IMR-90 (cell line): ENCODE results near the gene FAM193A. TPM values are rescaled to one million over a fixed set of nuclear protein-coding genes. Genes with fewer than 3 reads are reported as not detected.

Source experiments
- ATAC-seq: fragments of 200-7000 bp; cut with Tn5 transposase; 2 replicates; pipeline ENCODE4 v1.9.1; 2020; ENCODE audit warnings: low read depth, mild to moderate bottlenecking, moderate library complexity
- BruUV-seq: library from RNA; stranded (reverse); fragments of 400-500 nt; replicated peaks from 2 replicates; lab custom pipeline; 2021; lab: Mats Ljungman, UMichigan
- CTCF ChIA-PET: fragments of 300-600 bp; formaldehyde crosslinking; extraction: SDS; loops from one replicate; lab custom pipeline; 2021; ENCODE audit warnings: antibody characterized with exemption; lab: Yijun Ruan, JAX
- POLR2A ChIA-PET: fragments of 300-600 bp; sonication (Branson Sonifier 250); formaldehyde crosslinking; loops from one replicate; lab custom pipeline; 2022; ENCODE audit warnings: antibody characterized with exemption; ENCODE audit not compliant: unreplicated experiment; lab: Charles Lee
- DNase-seq: peaks from one replicate; pipeline ENCODE4 v3.0.0; 2013
- H2AFZ ChIP-seq: replicated peaks from 2 replicates; pipeline ENCODE3; 2013; ENCODE audit warnings: low read length, mild to moderate bottlenecking; ENCODE audit not compliant: poor library complexity
- H2AK5ac ChIP-seq: 2 replicates; pipeline ENCODE4 v1.6.1; 2013; ENCODE audit warnings: low read depth, low read length, inconsistent platforms
- H2AK9ac ChIP-seq: replicated peaks from 2 replicates; pipeline ENCODE3; 2013; ENCODE audit warnings: mild to moderate bottlenecking, low read depth, low read length, moderate library complexity; ENCODE audit not compliant: poor library complexity
- H2BK120ac ChIP-seq: 2 replicates; pipeline ENCODE4 v1.6.1; 2013; ENCODE audit warnings: low read depth, low read length, inconsistent platforms
- H2BK15ac ChIP-seq: 3 replicates; pipeline ENCODE4 v1.6.1; 2013; ENCODE audit warnings: low read depth, low read length, inconsistent platforms
- H2BK20ac ChIP-seq: 2 replicates; pipeline ENCODE4 v1.6.1; 2013; ENCODE audit warnings: low read depth, mild to moderate bottlenecking, inconsistent platforms, low read length, moderate library complexity
- H2BK5ac ChIP-seq: 2 replicates; pipeline ENCODE4 v1.6.1; 2013; ENCODE audit warnings: mild to moderate bottlenecking, low read depth, low read length, inconsistent platforms; ENCODE audit not compliant: poor library complexity, severe bottlenecking
- H3K14ac ChIP-seq: replicated peaks from 2 replicates; pipeline ENCODE4 v1.6.1; 2013; ENCODE audit warnings: low read depth, low read length, inconsistent platforms
- H3K18ac ChIP-seq: 2 replicates; pipeline ENCODE4 v1.6.1; 2013; ENCODE audit warnings: low read depth, low read length, control low read depth
- H3K23ac ChIP-seq: 2 replicates; pipeline ENCODE4 v1.6.1; 2013; ENCODE audit warnings: low read depth, low read length, inconsistent platforms
- H3K27ac ChIP-seq: 2 replicates; pipeline ENCODE4 v1.5.1; 2013; ENCODE audit warnings: mild to moderate bottlenecking, control low read depth, low read length; ENCODE audit not compliant: insufficient read depth
- H3K27me3 ChIP-seq: 2 replicates; pipeline ENCODE4 v1.6.1; 2013; ENCODE audit warnings: low read length; ENCODE audit not compliant: control insufficient read depth, insufficient read depth
- H3K36me3 ChIP-seq: 2 replicates; pipeline ENCODE4 v1.6.1; 2013; ENCODE audit warnings: low read length, mixed read lengths; ENCODE audit not compliant: control insufficient read depth, insufficient read depth
- H3K4ac ChIP-seq: 2 replicates; pipeline ENCODE4 v1.6.1; 2013; ENCODE audit warnings: low read depth, low read length, inconsistent platforms
- H3K4me1 ChIP-seq: 2 replicates; pipeline ENCODE4 v1.6.1; 2013; ENCODE audit warnings: low read length, mixed read lengths; ENCODE audit not compliant: control insufficient read depth, insufficient read depth
- H3K4me2 ChIP-seq: 2 replicates; pipeline ENCODE4 v1.6.1; 2013; ENCODE audit warnings: low read depth, mild to moderate bottlenecking, control low read depth, low read length, moderate library complexity
- H3K4me3 ChIP-seq: 2 replicates; pipeline ENCODE4 v1.5.1; 2013; ENCODE audit warnings: low read depth, mild to moderate bottlenecking, control low read depth, low read length, moderate library complexity; ENCODE audit not compliant: insufficient read depth
- H3K56ac ChIP-seq: 2 replicates; pipeline ENCODE4 v1.6.1; 2013; ENCODE audit warnings: low read length, inconsistent platforms; ENCODE audit not compliant: insufficient read depth; ENCODE audit errors: extremely low read depth
- H3K79me1 ChIP-seq, 2 experiments: 2 replicates each; pipeline ENCODE4 v1.6.1; 2013; ENCODE audit warnings: low read length in 2 of 2, inconsistent platforms in 1 of 2, low read depth in 1 of 2
- H3K9ac ChIP-seq: 2 replicates; pipeline ENCODE4 v1.6.1; 2013; ENCODE audit warnings: low read depth, low read length, control low read depth
- H3K9me1 ChIP-seq: 2 replicates; pipeline ENCODE4 v1.6.1; 2013; ENCODE audit warnings: low read length, inconsistent platforms; ENCODE audit not compliant: insufficient read depth
- H3K9me3 ChIP-seq: 2 replicates; pipeline ENCODE4 v1.6.1; 2013; ENCODE audit warnings: low read length; ENCODE audit not compliant: control insufficient read depth, insufficient read depth
- H4K20me1 ChIP-seq: 2 replicates; pipeline ENCODE4 v1.6.1; 2013; ENCODE audit warnings: low read length, inconsistent platforms; ENCODE audit not compliant: insufficient read depth
- H4K5ac ChIP-seq: 2 replicates; pipeline ENCODE4 v1.6.1; 2013; ENCODE audit warnings: mild to moderate bottlenecking, low read depth, low read length, control low read depth
- H4K8ac ChIP-seq, 2 experiments: 2 replicates each; pipeline ENCODE4 v1.6.1; 2013; ENCODE audit warnings: low read depth in 2 of 2, low read length in 2 of 2, control low read depth in 1 of 2, inconsistent platforms in 1 of 2
- H4K91ac ChIP-seq: 2 replicates; pipeline ENCODE4 v1.6.1; 2013; ENCODE audit warnings: low read depth, low read length, inconsistent platforms; ENCODE audit not compliant: insufficient read depth
- CEBPB ChIP-seq: IDR thresholded peaks from 2 replicates; pipeline ENCODE4 v1.6.1; 2012; ENCODE audit warnings: low read depth, low read length, improper control_type of control experiment
- CHD1 ChIP-seq: IDR thresholded peaks from 2 replicates; pipeline ENCODE4 v1.6.1; 2012; ENCODE audit warnings: low read depth, low read length, improper control_type of control experiment
- MAFK ChIP-seq: IDR thresholded peaks from 2 replicates; pipeline ENCODE4 v1.6.1; 2012; ENCODE audit warnings: low read depth, low read length, improper control_type of control experiment
- MAZ ChIP-seq: IDR thresholded peaks from 2 replicates; pipeline ENCODE4 v1.6.1; 2012; ENCODE audit warnings: low read depth, mild to moderate bottlenecking, low read length, improper control_type of control experiment, moderate library complexity, borderline replicate concordance
- POLR2A ChIP-seq: IDR thresholded peaks from 2 replicates; pipeline ENCODE4 v1.6.1; 2012; ENCODE audit warnings: mild to moderate bottlenecking, low read depth, low read length
- RAD21 ChIP-seq: IDR thresholded peaks from 2 replicates; pipeline ENCODE4 v1.6.1; 2012; ENCODE audit warnings: low read length, improper control_type of control experiment
- RCOR1 ChIP-seq: IDR thresholded peaks from 2 replicates; pipeline ENCODE4 v1.6.1; 2012; ENCODE audit warnings: mild to moderate bottlenecking, low read length, improper control_type of control experiment; ENCODE audit not compliant: insufficient replicate concordance
- RFX5 ChIP-seq: IDR thresholded peaks from 2 replicates; pipeline ENCODE4 v1.8.0; 2012; ENCODE audit warnings: low read depth, mild to moderate bottlenecking, low read length, moderate library complexity
- SMC3 ChIP-seq: fragments of 150-350 bp; IDR thresholded peaks from 2 replicates; pipeline ENCODE4 v1.6.1; 2016; ENCODE audit warnings: low read depth, mild to moderate bottlenecking, antibody characterized with exemption, low read length, moderate library complexity
- WGBS, 2 experiments: methylation state at CpG; one replicate each; pipeline versions ENCODE4 v1.1.5 to v1.1.7; 2013; ENCODE audit warnings: missing lambda C conversion rate in 2 of 2; ENCODE audit not compliant: insufficient read length in 1 of 2; ENCODE audit errors: extremely low coverage in 2 of 2; 5-methylcytosine and 5-hydroxymethylcytosine counted together
- dilution Hi-C: fragments of 300-500 bp; cut with HindIII; formaldehyde crosslinking; loops from one replicate; pipeline ENCODE4 v1.14.3; 2018; ENCODE audit warnings: low sequenced_read_pairs; ENCODE audit not compliant: unreplicated experiment
- in situ Hi-C: fragments of 300-500 bp; cut with MboI; formaldehyde crosslinking; loops from 3 replicates; pipeline ENCODE4 v1.14.3; 2019; ENCODE audit warnings: low sequenced_read_pairs, inconsistent platforms, mixed read lengths
- intact Hi-C: fragments of 100-400 bp; cut with micrococcal nuclease; formaldehyde crosslinking; loops from 2 replicates; pipeline ENCODE4 v1.10.0; 2022
- polyA plus RNA-seq, 3 experiments: library from polyadenylated mRNA; depleted of rRNA; stranded (reverse); fragments of >200 nt; gene quantifications; 2 replicates each; pipeline ENCODE4 v1.2.3, GENCODE V29; 2012; ENCODE audit warnings: low replicate concordance in 1 of 3
- total RNA-seq: library from RNA; depleted of rRNA; stranded (reverse); fragments of >200 nt; gene quantifications from 2 replicates; pipeline ENCODE4 v1.2.3, GENCODE V29; 2012
- TF ChIP-seq, protein P1 (sequence below): fragments of 150-350 bp; IDR thresholded peaks from 2 replicates; pipeline ENCODE4 v1.6.1; 2016; ENCODE audit warnings: low read depth, mild to moderate bottlenecking, low read length, moderate library complexity, borderline replicate concordance
- TF ChIP-seq, protein P2 (sequence below): conservative IDR thresholded peaks from 2 replicates; pipeline ENCODE4 v1.5.1; 2012; ENCODE audit warnings: mild to moderate bottlenecking, low read depth, low read length, improper control_type of control experiment

FAM193A gene
- total and polyA plus RNA-seq, 2 of the 4 experiments (the other 2 are of a cell fraction), result 6.8 to 11.0 TPM

DNA sequence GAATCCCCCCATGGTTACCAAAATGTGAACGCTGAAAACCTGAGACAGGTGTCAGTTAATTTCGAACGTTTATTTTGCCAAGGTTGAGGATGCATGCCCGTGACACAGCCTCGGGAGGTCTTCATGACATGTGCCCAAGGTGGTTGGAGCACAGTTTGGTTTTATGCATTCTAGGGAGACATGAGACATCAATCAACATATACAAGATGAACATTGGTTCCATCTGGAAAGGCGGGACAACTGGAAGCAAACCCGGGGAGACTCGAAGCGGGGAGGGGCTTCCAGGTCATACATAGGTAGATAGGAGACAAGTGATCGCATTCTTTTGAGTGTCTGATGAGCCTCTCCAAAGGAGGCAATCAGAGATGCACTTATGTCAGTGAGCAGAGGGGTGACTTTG, 245.5 kb downstream of the FAM193A start:
- Histone ChIP-seq H2AFZ (no peak overlapping the region), H2BK20ac (no peak overlapping the region), H3K27me3 (peaks cover 4% of the 10 kb centered on the region), H3K23ac (no peak overlapping the region), H3K14ac (no peak overlapping the region), H3K79me1 (no peaks in the 10 kb centered on the region), H2AK5ac (no peak overlapping the region), H4K91ac (no peak overlapping the region), H2BK5ac (no peak overlapping the region), H4K20me1 (no peaks in the 10 kb centered on the region), H3K56ac (no peak overlapping the region), H2AK9ac (no peak overlapping the region), H3K4ac (no peak overlapping the region), H3K4me3 (no peak overlapping the region), H3K9ac (no peak overlapping the region), H3K36me3 (no peaks in the 10 kb centered on the region), H4K5ac (no peak overlapping the region), H2BK120ac (no peak overlapping the region), H3K9me1 (no peaks in the 10 kb centered on the region), H3K9me3 (peaks cover 11% of the 10 kb centered on the region), H3K27ac (no peak overlapping the region), H3K18ac (no peak overlapping the region), H2BK15ac (no peak overlapping the region), H4K8ac (no peak overlapping the region), H3K4me2 (no peak overlapping the region), H3K4me1 (no peaks in the 10 kb centered on the region)
- BruUV-seq, result no TSS peak
- WGBS, 2 experiments, result 80% methylated on average over 1 of the region's 10 CpGs; no CpG with 5 or more reads in 1 of the 2 experiments
- TF ChIP-seq SMC3 (no peak), CEBPB (no peak), MAFK (no peak), RAD21 (no peak), POLR2A (no peak), MAZ (no peak), CHD1 (no peak), RCOR1 (no peak), RFX5 (no peak)
- TF ChIP-seq, protein P1, sequence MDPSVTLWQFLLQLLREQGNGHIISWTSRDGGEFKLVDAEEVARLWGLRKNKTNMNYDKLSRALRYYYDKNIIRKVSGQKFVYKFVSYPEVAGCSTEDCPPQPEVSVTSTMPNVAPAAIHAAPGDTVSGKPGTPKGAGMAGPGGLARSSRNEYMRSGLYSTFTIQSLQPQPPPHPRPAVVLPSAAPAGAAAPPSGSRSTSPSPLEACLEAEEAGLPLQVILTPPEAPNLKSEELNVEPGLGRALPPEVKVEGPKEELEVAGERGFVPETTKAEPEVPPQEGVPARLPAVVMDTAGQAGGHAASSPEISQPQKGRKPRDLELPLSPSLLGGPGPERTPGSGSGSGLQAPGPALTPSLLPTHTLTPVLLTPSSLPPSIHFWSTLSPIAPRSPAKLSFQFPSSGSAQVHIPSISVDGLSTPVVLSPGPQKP, result no peak
- TF ChIP-seq, protein P2, sequence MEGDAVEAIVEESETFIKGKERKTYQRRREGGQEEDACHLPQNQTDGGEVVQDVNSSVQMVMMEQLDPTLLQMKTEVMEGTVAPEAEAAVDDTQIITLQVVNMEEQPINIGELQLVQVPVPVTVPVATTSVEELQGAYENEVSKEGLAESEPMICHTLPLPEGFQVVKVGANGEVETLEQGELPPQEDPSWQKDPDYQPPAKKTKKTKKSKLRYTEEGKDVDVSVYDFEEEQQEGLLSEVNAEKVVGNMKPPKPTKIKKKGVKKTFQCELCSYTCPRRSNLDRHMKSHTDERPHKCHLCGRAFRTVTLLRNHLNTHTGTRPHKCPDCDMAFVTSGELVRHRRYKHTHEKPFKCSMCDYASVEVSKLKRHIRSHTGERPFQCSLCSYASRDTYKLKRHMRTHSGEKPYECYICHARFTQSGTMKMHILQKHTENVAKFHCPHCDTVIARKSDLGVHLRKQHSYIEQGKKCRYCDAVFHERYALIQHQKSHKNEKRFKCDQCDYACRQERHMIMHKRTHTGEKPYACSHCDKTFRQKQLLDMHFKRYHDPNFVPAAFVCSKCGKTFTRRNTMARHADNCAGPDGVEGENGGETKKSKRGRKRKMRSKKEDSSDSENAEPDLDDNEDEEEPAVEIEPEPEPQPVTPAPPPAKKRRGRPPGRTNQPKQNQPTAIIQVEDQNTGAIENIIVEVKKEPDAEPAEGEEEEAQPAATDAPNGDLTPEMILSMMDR, result no peak
- in situ Hi-C loops, result no loop called here
- dilution Hi-C loops, result no loop called here
- DNase-seq, result no peak
- ATAC-seq, result no peak
- POLR2A ChIA-PET, result no interaction called here
- CTCF ChIA-PET, result no interaction called here
- intact Hi-C loops, result no loop called here
